ENCODE measurements around the gene ADCY2. TPM values are rescaled to one million over a fixed set of nuclear protein-coding genes. Genes with fewer than 3 reads are reported as not detected.

The ADCY2 gene
- total and polyA plus RNA-seq, 3 experiments from 2014 or later = not detected

DNA sequence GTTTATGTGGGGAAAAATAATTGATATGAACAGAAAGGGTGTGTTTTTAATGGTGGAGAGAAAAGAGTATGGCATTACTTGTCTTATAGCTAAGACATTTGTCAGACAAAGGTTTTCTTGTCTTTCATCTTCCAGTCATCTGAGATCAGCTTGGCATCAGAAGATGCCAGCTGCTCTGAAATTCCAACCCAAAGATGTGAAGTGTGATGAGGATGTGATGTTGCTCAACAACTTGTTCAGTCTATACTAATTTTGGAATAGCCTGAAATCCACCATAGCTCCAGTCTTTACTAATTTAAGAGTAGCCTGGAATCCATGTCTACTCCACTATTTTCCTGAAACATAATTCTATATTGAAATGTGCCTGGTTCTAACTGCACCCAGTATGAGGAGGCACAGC lies 272.7 kb downstream of the ADCY2 start:
- no peaks in the 10 kb centered on the region for H3K9me3 ChIP-seq (ENCODE audit: low read length)
- H3K27ac Mint-ChIP-seq = peak overlapping the region in 1 of 8 donors; percentile 74
- H3K36me3 Mint-ChIP-seq = no peaks in the 10 kb centered on the region
- ChIA-PET CTCF (no interaction called here), POLR2A (no interaction called here)
- H3K27me3 ChIP-seq (ENCODE audit: insufficient read depth, low read length, poor library complexity, severe bottlenecking) = no peaks in the 10 kb centered on the region
- H3K4me1 Mint-ChIP-seq = no peaks in the 10 kb centered on the region
- H3K9me3 Mint-ChIP-seq = peaks cover 0 to 4% (median 2%) of the 10 kb centered on the region in 5 donors
- no peaks in the 10 kb centered on the region for H3K27me3 Mint-ChIP-seq
- no peak overlapping the region for H3K4me3 ChIP-seq (ENCODE audit: low read length)
- no peak overlapping the region for H3K4me3 Mint-ChIP-seq
- DNase-seq = no peak
- no peak overlapping the region for H3K27ac ChIP-seq (ENCODE audit: low read depth, low read length)
- no peaks in the 10 kb centered on the region for H3K4me1 ChIP-seq (ENCODE audit: insufficient read depth, low read length)
- H3K36me3 ChIP-seq (ENCODE audit: insufficient read depth, low read length) = no peaks in the 10 kb centered on the region

- H3K27me3 ChIP-seq (ENCODE audit: insufficient read depth, low read length, poor library complexity, severe bottlenecking) = no peaks in the 10 kb centered on the region
- CTCF ChIA-PET = no interaction called here
- H3K27ac ChIP-seq (ENCODE audit: low read depth, low read length) = no peak overlapping the region
- no peaks in the 10 kb centered on the region for H3K36me3 ChIP-seq (ENCODE audit: insufficient read depth, low read length)
- H3K27me3 Mint-ChIP-seq = no peaks in the 10 kb centered on the region
- peaks cover 0 to 4% (median 0%) of the 10 kb centered on the region in 5 donors for H3K9me3 Mint-ChIP-seq
- no peaks in the 10 kb centered on the region for H3K9me3 ChIP-seq (ENCODE audit: low read length)
- no peak overlapping the region for H3K4me3 Mint-ChIP-seq
- POLR2A ChIA-PET = no interaction called here
- peak overlapping the region in 1 of 8 donors; percentile 36 for H3K27ac Mint-ChIP-seq
- H3K4me3 ChIP-seq (ENCODE audit: low read length) = no peak overlapping the region
- H3K4me1 Mint-ChIP-seq = no peaks in the 10 kb centered on the region
- H3K36me3 Mint-ChIP-seq = no peaks in the 10 kb centered on the region
- DNase-seq = no peak
- H3K4me1 ChIP-seq (ENCODE audit: insufficient read depth, low read length) = no peaks in the 10 kb centered on the region
Measured at GRCh38 chr5:7671381-7671993, 275.5 kb downstream of the ADCY2 start.

DNA sequence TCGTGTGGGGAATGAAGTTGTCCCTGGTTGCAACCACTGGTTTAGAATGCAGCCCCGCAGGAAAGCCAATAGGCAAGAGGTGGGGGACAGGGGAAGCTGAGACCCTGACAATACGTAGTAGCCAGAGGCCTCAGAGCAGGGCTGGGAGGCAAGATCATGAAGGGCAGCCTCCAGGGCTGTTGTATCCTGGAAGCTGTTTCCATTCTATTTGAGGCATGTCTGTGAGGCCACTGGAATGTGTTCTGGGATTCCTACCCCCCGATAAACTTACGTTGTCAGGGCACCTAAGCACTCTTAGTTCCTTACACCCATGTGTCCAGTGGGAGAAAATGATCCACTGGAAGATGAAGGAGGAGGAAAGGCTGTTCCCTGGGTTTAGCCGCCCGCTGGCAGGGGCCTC lies 277.7 kb downstream of the ADCY2 start:
- Mint-ChIP-seq H3K36me3 (no peaks in the 10 kb centered on the region), H3K27ac (no peak overlapping the region), H3K4me3 (no peak overlapping the region), H3K9me3 (no peaks in the 10 kb centered on the region), H3K27me3 (no peaks in the 10 kb centered on the region), H3K4me1 (no peaks in the 10 kb centered on the region)
- H3K27me3 ChIP-seq (ENCODE audit: insufficient read depth, low read length, poor library complexity, severe bottlenecking) = no peaks in the 10 kb centered on the region
- H3K27ac ChIP-seq (ENCODE audit: low read depth, low read length) = no peak overlapping the region
- no peak for DNase-seq
- POLR2A ChIA-PET = no interaction called here
- CTCF ChIA-PET = no interaction called here
- no peaks in the 10 kb centered on the region for H3K4me1 ChIP-seq (ENCODE audit: insufficient read depth, low read length)
- no peaks in the 10 kb centered on the region for H3K36me3 ChIP-seq (ENCODE audit: insufficient read depth, low read length)
- no peak overlapping the region for H3K4me3 ChIP-seq (ENCODE audit: low read length)
- H3K9me3 ChIP-seq (ENCODE audit: low read length) = no peaks in the 10 kb centered on the region

DNA sequence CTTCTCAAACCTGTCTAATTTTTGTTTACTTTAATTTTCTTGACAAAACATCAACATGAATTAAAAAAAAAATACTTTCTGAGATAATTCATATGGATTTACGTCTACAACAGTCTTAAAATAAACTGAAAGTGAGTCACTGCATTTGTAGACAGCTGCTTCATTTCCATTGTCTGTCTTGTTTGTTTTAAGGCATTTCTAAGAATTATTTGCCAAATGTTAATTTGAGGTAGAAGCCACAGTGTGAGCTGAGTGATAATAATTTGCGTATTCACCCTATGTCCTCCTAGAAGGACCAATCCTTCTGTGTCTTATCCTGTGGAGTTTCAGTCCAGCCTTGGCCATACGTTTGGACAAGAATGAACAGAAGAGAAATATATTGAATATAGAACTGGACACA lies 280.5 kb downstream of the ADCY2 start:
- CTCF ChIA-PET = no interaction called here
- no peaks in the 10 kb centered on the region for H3K4me1 ChIP-seq (ENCODE audit: insufficient read depth, low read length)
- H3K27me3 Mint-ChIP-seq = no peaks in the 10 kb centered on the region

DNA sequence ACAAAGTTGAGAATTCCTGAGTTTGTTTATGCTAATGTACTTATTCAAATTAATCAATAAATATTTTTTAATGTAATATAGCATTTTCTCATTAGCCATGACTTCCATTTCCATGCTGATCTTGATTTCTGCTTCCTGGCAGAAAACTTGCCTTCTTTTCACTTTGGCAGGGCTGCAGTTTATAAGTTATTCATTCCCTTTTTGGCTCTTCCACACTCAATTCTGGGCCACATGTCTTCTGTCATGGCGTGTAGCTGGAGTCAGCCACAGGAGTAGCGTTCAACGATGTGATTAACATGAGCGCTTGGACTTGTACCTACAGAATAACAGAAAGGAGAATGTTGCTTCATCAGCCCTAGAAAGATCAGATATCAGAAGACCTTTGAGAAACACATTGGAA lies 282.1 kb downstream of the ADCY2 start:
- no peaks in the 10 kb centered on the region for H3K9me3 Mint-ChIP-seq
- DNase-seq = no peak
- Histone ChIP-seq H3K36me3 (ENCODE audit: insufficient read depth, low read length) (no peaks in the 10 kb centered on the region), H3K4me1 (ENCODE audit: insufficient read depth, low read length) (no peaks in the 10 kb centered on the region), H3K9me3 (ENCODE audit: low read length) (no peaks in the 10 kb centered on the region), H3K4me3 (ENCODE audit: low read length) (no peak overlapping the region), H3K27ac (ENCODE audit: low read depth, low read length) (no peak overlapping the region), H3K27me3 (ENCODE audit: insufficient read depth, low read length, poor library complexity, severe bottlenecking) (no peaks in the 10 kb centered on the region)
- no peaks in the 10 kb centered on the region for H3K36me3 Mint-ChIP-seq
- ChIA-PET CTCF (no interaction called here), POLR2A (no interaction called here)
- H3K27ac Mint-ChIP-seq = no peak overlapping the region
- no peak overlapping the region for H3K4me3 Mint-ChIP-seq
- no peaks in the 10 kb centered on the region for H3K4me1 Mint-ChIP-seq
- no peaks in the 10 kb centered on the region for H3K27me3 Mint-ChIP-seq

More for the DNA sequence above, 280.5 kb downstream of the ADCY2 start:
- Mint-ChIP-seq H3K4me3 (no peak overlapping the region), H3K9me3 (no peaks in the 10 kb centered on the region), H3K27ac (no peak overlapping the region), H3K4me1 (no peaks in the 10 kb centered on the region), H3K36me3 (no peaks in the 10 kb centered on the region)
- POLR2A ChIA-PET = no interaction called here
- Histone ChIP-seq H3K36me3 (ENCODE audit: insufficient read depth, low read length) (no peaks in the 10 kb centered on the region), H3K9me3 (ENCODE audit: low read length) (no peaks in the 10 kb centered on the region), H3K4me3 (ENCODE audit: low read length) (no peak overlapping the region), H3K27ac (ENCODE audit: low read depth, low read length) (no peak overlapping the region), H3K27me3 (ENCODE audit: insufficient read depth, low read length, poor library complexity, severe bottlenecking) (no peaks in the 10 kb centered on the region)
- DNase-seq = no peak

GRCh38 chr5:7679663-7680062 lies 283.7 kb downstream of the ADCY2 start:
- no peaks in the 10 kb centered on the region for H3K36me3 Mint-ChIP-seq
- CTCF ChIA-PET = no interaction called here
- H3K9me3 Mint-ChIP-seq = no peaks in the 10 kb centered on the region
- no peak for DNase-seq
- Histone ChIP-seq H3K27me3 (ENCODE audit: insufficient read depth, low read length, poor library complexity, severe bottlenecking) (no peaks in the 10 kb centered on the region), H3K27ac (ENCODE audit: low read depth, low read length) (no peak overlapping the region), H3K4me3 (ENCODE audit: low read length) (no peak overlapping the region), H3K4me1 (ENCODE audit: insufficient read depth, low read length) (no peaks in the 10 kb centered on the region), H3K9me3 (ENCODE audit: low read length) (no peaks in the 10 kb centered on the region), H3K36me3 (ENCODE audit: insufficient read depth, low read length) (no peaks in the 10 kb centered on the region)
- POLR2A ChIA-PET = no interaction called here
- H3K4me3 Mint-ChIP-seq = no peak overlapping the region
- no peaks in the 10 kb centered on the region for H3K27me3 Mint-ChIP-seq
- H3K4me1 Mint-ChIP-seq = no peaks in the 10 kb centered on the region
- H3K27ac Mint-ChIP-seq = no peak overlapping the region

GRCh38 chr5:7680260-7680659 lies 284.3 kb downstream of the ADCY2 start:
- H3K4me3 Mint-ChIP-seq = no peak overlapping the region

DNA sequence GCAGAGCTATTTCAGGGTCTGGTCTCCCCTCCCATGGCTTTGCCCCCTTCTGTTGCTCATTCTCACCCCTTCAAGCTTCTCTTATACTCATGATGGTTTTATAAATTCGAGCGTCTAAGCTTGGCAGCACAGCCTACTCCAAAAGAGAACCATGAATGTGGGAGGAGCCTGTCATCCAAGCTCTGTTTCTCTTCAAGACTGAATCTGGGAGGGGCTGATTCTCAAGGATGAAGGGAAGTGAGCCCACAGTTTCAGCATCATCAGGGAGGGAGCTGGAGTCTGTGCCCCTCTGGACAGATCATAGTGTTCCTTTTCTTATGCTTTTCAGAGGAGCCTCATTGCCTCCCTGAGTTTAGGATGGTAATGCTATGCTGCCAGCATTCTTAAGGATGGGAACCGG lies 286.4 kb downstream of the ADCY2 start:
- Mint-ChIP-seq H3K4me1 (no peaks in the 10 kb centered on the region), H3K9me3 (no peaks in the 10 kb centered on the region), H3K27me3 (no peaks in the 10 kb centered on the region), H3K4me3 (no peak overlapping the region), H3K27ac (peak overlapping the region in 1 of 8 donors; percentile 47), H3K36me3 (no peaks in the 10 kb centered on the region)
- Histone ChIP-seq H3K27ac (ENCODE audit: low read depth, low read length) (no peak overlapping the region), H3K36me3 (ENCODE audit: insufficient read depth, low read length) (no peaks in the 10 kb centered on the region), H3K4me3 (ENCODE audit: low read length) (no peak overlapping the region), H3K9me3 (ENCODE audit: low read length) (no peaks in the 10 kb centered on the region), H3K4me1 (ENCODE audit: insufficient read depth, low read length) (no peaks in the 10 kb centered on the region), H3K27me3 (ENCODE audit: insufficient read depth, low read length, poor library complexity, severe bottlenecking) (no peaks in the 10 kb centered on the region)
- no peak for DNase-seq
- ChIA-PET POLR2A (no interaction called here), CTCF (no interaction called here)

More at GRCh38 chr5:7680260-7680659, 284.3 kb downstream of the ADCY2 start:
- no peaks in the 10 kb centered on the region for H3K4me1 Mint-ChIP-seq
- no peaks in the 10 kb centered on the region for H3K9me3 ChIP-seq (ENCODE audit: low read length)
- no peaks in the 10 kb centered on the region for H3K36me3 ChIP-seq (ENCODE audit: insufficient read depth, low read length)
- H3K9me3 Mint-ChIP-seq = no peaks in the 10 kb centered on the region
- H3K27me3 ChIP-seq (ENCODE audit: insufficient read depth, low read length, poor library complexity, severe bottlenecking) = no peaks in the 10 kb centered on the region
- no peaks in the 10 kb centered on the region for H3K27me3 Mint-ChIP-seq
- no peak for DNase-seq
- no peaks in the 10 kb centered on the region for H3K4me1 ChIP-seq (ENCODE audit: insufficient read depth, low read length)
- H3K27ac ChIP-seq (ENCODE audit: low read depth, low read length) = no peak overlapping the region
- CTCF ChIA-PET = no interaction called here
- H3K27ac Mint-ChIP-seq = no peak overlapping the region
- H3K4me3 ChIP-seq (ENCODE audit: low read length) = no peak overlapping the region
- POLR2A ChIA-PET = no interaction called here
- no peaks in the 10 kb centered on the region for H3K36me3 Mint-ChIP-seq

GRCh38 chr5:7683753-7684152 lies 287.8 kb downstream of the ADCY2 start:
- H3K9me3 Mint-ChIP-seq = no peaks in the 10 kb centered on the region

More at GRCh38 chr5:7683753-7684152, 287.8 kb downstream of the ADCY2 start:
- no peaks in the 10 kb centered on the region for H3K27me3 ChIP-seq (ENCODE audit: insufficient read depth, low read length, poor library complexity, severe bottlenecking)
- no peaks in the 10 kb centered on the region for H3K36me3 ChIP-seq (ENCODE audit: insufficient read depth, low read length)
- H3K27ac ChIP-seq (ENCODE audit: low read depth, low read length) = no peak overlapping the region
- Mint-ChIP-seq H3K4me3 (no peak overlapping the region), H3K36me3 (no peaks in the 10 kb centered on the region), H3K27me3 (no peaks in the 10 kb centered on the region), H3K27ac (no peak overlapping the region), H3K4me1 (no peaks in the 10 kb centered on the region)
- ChIA-PET POLR2A (no interaction called here), CTCF (no interaction called here)
- no peaks in the 10 kb centered on the region for H3K9me3 ChIP-seq (ENCODE audit: low read length)
- H3K4me1 ChIP-seq (ENCODE audit: insufficient read depth, low read length) = no peaks in the 10 kb centered on the region
- DNase-seq = no peak
- no peak overlapping the region for H3K4me3 ChIP-seq (ENCODE audit: low read length)
